ENCODE data around the gene MRPL21.

DNA sequence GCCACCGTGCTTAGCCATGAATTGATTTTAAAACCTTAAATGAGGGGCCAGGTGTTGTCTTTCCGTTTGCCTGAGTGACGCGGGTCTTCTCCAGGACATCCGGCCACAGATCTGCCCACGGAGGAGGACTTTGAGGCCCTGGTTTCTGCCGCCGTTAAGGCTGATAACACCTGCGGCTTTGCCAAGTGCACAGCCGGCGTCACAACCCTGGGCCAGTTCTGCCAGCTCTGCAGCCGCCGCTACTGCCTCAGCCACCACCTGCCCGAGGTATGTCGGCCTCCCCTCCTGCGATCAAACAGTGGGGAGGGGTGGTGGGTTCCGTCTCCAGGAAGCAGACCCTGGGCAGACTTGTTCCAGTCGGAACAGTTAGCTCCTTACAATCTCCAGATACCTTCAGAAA lies 34.5 kb upstream of the MRPL21 start:
- TF ChIP-seq CTCF (IDR thresholded peaks at IDR 0.05), result no peak
- TF ChIP-seq STAT6 (CRISPR knock-in tag; conservative IDR thresholded peaks at IDR 0.05; ENCODE audit: low read depth), result no peak
- TF ChIP-seq SP1 (CRISPR knock-in tag; conservative IDR thresholded peaks at IDR 0.05), result no peak
- no peak for TF ChIP-seq PREB (CRISPR knock-in tag; IDR thresholded peaks at IDR 0.05; ENCODE audit: borderline replicate concordance)
- no peak for TF ChIP-seq CREM (CRISPR knock-in tag; IDR thresholded peaks at IDR 0.05)
- no peak for TF ChIP-seq ZNF219 (CRISPR knock-in tag; IDR thresholded peaks at IDR 0.05; ENCODE audit: borderline replicate concordance)
- TF ChIP-seq ZNF121 (CRISPR knock-in tag; IDR thresholded peaks at IDR 0.05), result no peak
